ENCODE measurements around the gene PLEKHH3. TPM values are rescaled to one million over a fixed set of nuclear protein-coding genes. Genes with fewer than 3 reads are reported as not detected.

The PLEKHH3 gene
- 3.8 and 8.8 TPM in 2 replicates for total RNA-seq (2014; rRNA removed; shearing (Covaris generic))

- no peaks in the 10 kb centered on the region for H3K9me3 ChIP-seq (replicated peaks)
- peak in 1 of 2 experiments; percentile 65 for DNase-seq (ENCODE audit: low read depth in 1 of 2, low spot score in 2 of 2)
These were observed at the start of gene PLEKHH3 for GRCh38 chr17:42676424-42677011. PLEKHH3 (minus strand) TSS chr17:42676994; CDS start chr17:42676563, 431 bp downstream.

DNA sequence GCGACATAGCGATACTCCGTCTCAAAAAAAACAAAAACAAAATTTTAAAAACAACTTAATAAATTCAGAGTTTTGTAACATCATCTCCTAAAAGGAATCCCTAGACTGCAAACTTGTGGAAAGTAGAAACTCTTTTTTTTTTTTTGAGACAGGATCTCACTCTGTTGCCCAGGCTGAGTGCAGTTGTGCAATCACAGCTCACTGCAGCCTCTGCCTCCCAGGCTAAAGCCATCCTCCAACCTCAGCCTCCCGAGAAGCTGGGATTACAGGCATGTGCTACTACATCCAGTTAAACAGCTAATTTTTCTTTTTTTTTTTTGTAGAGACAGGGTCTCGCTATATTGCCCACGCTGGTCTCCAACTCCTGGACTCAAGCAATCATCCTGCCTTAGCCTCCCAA, 48.3 kb upstream of the PLEKHH3 start:
- H3K27ac ChIP-seq, result no peak overlapping the region
- H3K4me1 ChIP-seq (replicated peaks), result no peaks in the 10 kb centered on the region
- DNase-seq (ENCODE audit: low read depth in 1 of 2, low spot score in 2 of 2), result no peak
- no peaks in the 10 kb centered on the region for H3K27me3 ChIP-seq (replicated peaks)
- H3K9me3 ChIP-seq (replicated peaks), result no peaks in the 10 kb centered on the region
- H3K36me3 ChIP-seq, result peaks cover 13% of the 10 kb centered on the region
- H3K4me3 ChIP-seq, result no peak overlapping the region

More at GRCh38 chr17:42676424-42677011, at the start of gene PLEKHH3:
- Histone ChIP-seq H3K4me3 (peak within 1 kb of the TSS; percentile 70), H3K4me1 (replicated peaks) (peaks cover 44% of the 10 kb centered on the region), H3K27me3 (replicated peaks) (no peaks in the 10 kb centered on the region; the same call in 1 of the 2 replicates), H3K27ac (peak within 1 kb of the TSS; percentile 67), H3K36me3 (no peaks in the 10 kb centered on the region; the same call in 1 of the 2 replicates)

- H3K36me3 ChIP-seq, result peaks cover 17% of the 10 kb centered on the region
- H3K4me3 ChIP-seq, result no peak overlapping the region
- no peaks in the 10 kb centered on the region for H3K27me3 ChIP-seq (replicated peaks)
- no peak overlapping the region for H3K27ac ChIP-seq
- no peaks in the 10 kb centered on the region for H3K4me1 ChIP-seq (replicated peaks)
- DNase-seq (ENCODE audit: low read depth in 1 of 2, low spot score in 2 of 2), result no peak
- H3K9me3 ChIP-seq (replicated peaks), result no peaks in the 10 kb centered on the region
These were observed 46.8 kb upstream of the PLEKHH3 start for GRCh38 chr17:42723636-42724035.

- Histone ChIP-seq H3K27ac (no peak overlapping the region), H3K9me3 (replicated peaks) (no peaks in the 10 kb centered on the region), H3K4me3 (no peak overlapping the region), H3K27me3 (replicated peaks) (no peaks in the 10 kb centered on the region), H3K4me1 (replicated peaks) (no peaks in the 10 kb centered on the region), H3K36me3 (peaks cover 16% of the 10 kb centered on the region)
- peak in 1 of 2 experiments; percentile 32 for DNase-seq (ENCODE audit: low read depth in 1 of 2, low spot score in 2 of 2)
These were observed 44.3 kb upstream of the PLEKHH3 start for GRCh38 chr17:42720996-42721583.

GRCh38 chr17:42709561-42709960, 32.8 kb upstream of the PLEKHH3 start:
- no peaks in the 10 kb centered on the region for H3K27me3 ChIP-seq (replicated peaks)
- H3K36me3 ChIP-seq, result peaks cover 22% of the 10 kb centered on the region
- H3K27ac ChIP-seq, result no peak overlapping the region
- no peak for DNase-seq (ENCODE audit: low read depth in 1 of 2, low spot score in 2 of 2)
- no peaks in the 10 kb centered on the region for H3K9me3 ChIP-seq (replicated peaks)
- no peaks in the 10 kb centered on the region for H3K4me1 ChIP-seq (replicated peaks)
- no peak overlapping the region for H3K4me3 ChIP-seq

DNA sequence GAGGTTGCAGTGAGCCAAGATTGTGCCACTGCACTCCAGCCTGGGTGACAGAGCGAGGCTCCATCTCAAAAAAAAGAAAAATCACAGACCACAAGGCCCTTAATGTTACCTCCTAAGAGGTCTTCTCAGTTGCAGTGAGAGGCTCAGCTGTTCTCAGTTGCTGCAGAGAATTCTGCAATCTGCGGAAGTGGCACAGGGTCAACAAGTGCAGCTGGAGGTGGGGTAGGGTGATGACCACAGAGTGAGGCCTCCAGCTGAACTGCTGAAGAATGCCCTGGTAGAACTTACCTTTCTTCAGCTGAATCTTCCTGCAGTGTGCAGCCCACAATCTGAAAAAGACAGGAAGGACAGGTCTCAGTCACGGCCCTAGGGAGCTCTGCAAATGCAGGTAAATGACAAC, 31.8 kb upstream of the PLEKHH3 start:
- peaks cover 25% of the 10 kb centered on the region for H3K36me3 ChIP-seq
- no peak overlapping the region for H3K4me3 ChIP-seq
- H3K27me3 ChIP-seq (replicated peaks), result no peaks in the 10 kb centered on the region
- no peaks in the 10 kb centered on the region for H3K9me3 ChIP-seq (replicated peaks)
- H3K4me1 ChIP-seq (replicated peaks), result no peaks in the 10 kb centered on the region
- H3K27ac ChIP-seq, result no peak overlapping the region
- DNase-seq (ENCODE audit: low read depth in 1 of 2, low spot score in 2 of 2), result no peak

GRCh38 chr17:42706732-42707131, 29.9 kb upstream of the PLEKHH3 start:
- DNase-seq (ENCODE audit: low read depth in 1 of 2, low spot score in 2 of 2), result no peak
- H3K4me1 ChIP-seq (replicated peaks), result no peaks in the 10 kb centered on the region
- H3K36me3 ChIP-seq, result peaks cover 30% of the 10 kb centered on the region
- H3K27ac ChIP-seq, result no peak overlapping the region
- no peak overlapping the region for H3K4me3 ChIP-seq
- H3K9me3 ChIP-seq (replicated peaks), result no peaks in the 10 kb centered on the region
- H3K27me3 ChIP-seq (replicated peaks), result no peaks in the 10 kb centered on the region

- Histone ChIP-seq H3K36me3 (peaks cover 30% of the 10 kb centered on the region), H3K27ac (no peak overlapping the region)
These were observed 28.2 kb upstream of the PLEKHH3 start for GRCh38 chr17:42704837-42705494.

DNA sequence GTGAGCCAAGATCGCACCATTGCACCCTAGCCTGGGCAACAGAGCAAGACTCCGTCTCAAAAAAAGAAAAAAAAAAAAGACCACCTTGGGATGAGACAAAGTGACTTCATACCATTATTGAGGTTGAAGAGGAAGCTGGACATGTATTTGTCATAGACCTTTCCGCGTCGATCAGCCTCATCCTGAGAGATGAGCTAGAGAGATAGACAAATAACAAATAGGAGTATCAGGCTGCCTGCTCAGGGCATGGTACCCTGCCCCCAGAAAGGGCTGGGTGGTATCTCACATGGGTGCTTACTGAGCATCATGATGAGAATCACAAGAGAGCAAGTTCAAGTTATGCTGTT, 27.7 kb upstream of the PLEKHH3 start:
- Histone ChIP-seq H3K4me3 (no peak overlapping the region), H3K27ac (no peak overlapping the region), H3K36me3 (peaks cover 30% of the 10 kb centered on the region), H3K4me1 (replicated peaks) (no peaks in the 10 kb centered on the region), H3K27me3 (replicated peaks) (no peaks in the 10 kb centered on the region), H3K9me3 (replicated peaks) (no peaks in the 10 kb centered on the region)
- DNase-seq (ENCODE audit: low read depth in 1 of 2, low spot score in 2 of 2), result no peak

More at GRCh38 chr17:42704837-42705494, 28.2 kb upstream of the PLEKHH3 start:
- H3K9me3 ChIP-seq (replicated peaks), result no peaks in the 10 kb centered on the region
- DNase-seq (ENCODE audit: low read depth in 1 of 2, low spot score in 2 of 2), result no peak
- H3K4me1 ChIP-seq (replicated peaks), result no peaks in the 10 kb centered on the region
- no peaks in the 10 kb centered on the region for H3K27me3 ChIP-seq (replicated peaks)
- H3K4me3 ChIP-seq, result no peak overlapping the region

DNA sequence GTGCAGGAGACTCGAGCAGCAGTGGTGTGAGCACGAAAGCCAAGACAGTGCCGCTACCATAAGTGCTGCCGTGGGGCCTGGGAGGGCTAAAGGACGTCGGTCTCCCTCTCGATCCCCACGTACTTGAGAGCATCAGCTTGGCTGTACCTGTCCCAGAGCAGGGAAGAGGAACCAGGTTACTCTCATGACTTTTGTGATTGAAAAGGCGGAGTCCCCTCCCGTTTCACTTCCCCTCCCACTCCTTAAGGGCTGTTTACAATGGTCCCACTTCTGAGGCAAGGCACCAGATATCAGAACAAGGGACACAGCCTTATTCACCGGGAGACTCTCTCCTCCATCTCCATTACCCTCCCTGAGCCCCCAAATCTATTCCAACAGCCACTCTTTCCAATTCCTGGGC, 25.7 kb upstream of the PLEKHH3 start:
- peaks cover 22% of the 10 kb centered on the region for H3K36me3 ChIP-seq
- H3K9me3 ChIP-seq (replicated peaks), result no peaks in the 10 kb centered on the region
- no peaks in the 10 kb centered on the region for H3K27me3 ChIP-seq (replicated peaks)
- no peak overlapping the region for H3K27ac ChIP-seq
- no peak for DNase-seq (ENCODE audit: low read depth in 1 of 2, low spot score in 2 of 2)
- H3K4me3 ChIP-seq, result no peak overlapping the region
- H3K4me1 ChIP-seq (replicated peaks), result no peaks in the 10 kb centered on the region

DNA sequence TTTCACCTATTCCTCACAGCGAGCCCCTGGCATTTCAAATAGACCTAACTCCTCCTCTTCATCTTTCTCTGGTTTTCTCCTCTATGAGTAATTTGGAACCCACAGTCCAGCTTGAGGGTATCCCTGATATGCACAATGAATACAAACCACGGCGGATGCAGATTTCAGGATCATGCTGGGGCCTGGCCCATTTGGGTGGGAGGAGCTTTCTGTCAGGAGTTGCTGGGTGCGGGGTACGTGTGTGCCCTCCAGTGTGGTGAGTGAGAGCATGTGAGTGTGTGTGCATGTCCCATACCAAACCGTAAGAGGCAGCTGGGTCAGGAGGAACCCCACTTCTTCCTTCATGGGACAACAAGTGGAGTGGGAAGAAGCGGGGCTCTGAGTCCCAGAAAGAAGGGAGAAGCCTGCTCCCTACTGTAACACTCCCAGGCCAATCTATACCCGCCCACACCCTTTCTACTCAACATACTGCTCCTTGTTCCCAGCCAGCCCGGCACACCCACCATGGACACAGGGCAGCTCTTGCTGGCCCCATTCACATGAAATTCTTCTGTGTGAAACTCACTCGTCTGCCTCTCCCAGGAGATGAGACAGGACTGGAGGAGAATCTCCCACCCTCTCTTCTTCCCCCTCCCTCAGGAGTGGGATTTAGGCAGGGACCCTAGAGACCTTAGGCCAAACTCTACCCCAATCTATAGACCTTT, 23.9 kb upstream of the PLEKHH3 start:
- Histone ChIP-seq H3K27me3 (replicated peaks) (no peaks in the 10 kb centered on the region), H3K36me3 (peaks cover 17% of the 10 kb centered on the region), H3K9me3 (replicated peaks) (no peaks in the 10 kb centered on the region), H3K27ac (no peak overlapping the region), H3K4me3 (no peak overlapping the region), H3K4me1 (replicated peaks) (no peaks in the 10 kb centered on the region)
- DNase-seq (ENCODE audit: low read depth in 1 of 2, low spot score in 2 of 2), result no peak

DNA sequence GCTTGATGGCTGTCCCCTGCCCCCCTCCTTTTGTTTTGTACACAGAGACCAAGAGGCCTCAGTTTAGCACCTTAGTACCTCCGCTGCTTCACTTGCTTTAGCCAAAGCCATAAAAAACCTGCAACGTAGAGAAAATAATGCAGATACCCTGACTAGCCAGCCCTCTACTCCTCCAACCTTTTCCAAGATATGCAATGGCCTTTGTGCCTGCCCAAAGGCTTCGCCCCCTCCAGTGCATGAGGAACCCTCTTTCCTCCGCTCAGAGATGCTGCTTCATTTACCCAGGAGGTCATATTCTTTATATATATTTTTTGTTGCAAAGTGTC, 22.6 kb upstream of the PLEKHH3 start:
- Histone ChIP-seq H3K9me3 (replicated peaks) (no peaks in the 10 kb centered on the region), H3K27me3 (replicated peaks) (no peaks in the 10 kb centered on the region), H3K36me3 (peaks cover 8% of the 10 kb centered on the region), H3K4me3 (no peak overlapping the region), H3K4me1 (replicated peaks) (no peaks in the 10 kb centered on the region), H3K27ac (no peak overlapping the region)
- no peak for DNase-seq (ENCODE audit: low read depth in 1 of 2, low spot score in 2 of 2)

DNA sequence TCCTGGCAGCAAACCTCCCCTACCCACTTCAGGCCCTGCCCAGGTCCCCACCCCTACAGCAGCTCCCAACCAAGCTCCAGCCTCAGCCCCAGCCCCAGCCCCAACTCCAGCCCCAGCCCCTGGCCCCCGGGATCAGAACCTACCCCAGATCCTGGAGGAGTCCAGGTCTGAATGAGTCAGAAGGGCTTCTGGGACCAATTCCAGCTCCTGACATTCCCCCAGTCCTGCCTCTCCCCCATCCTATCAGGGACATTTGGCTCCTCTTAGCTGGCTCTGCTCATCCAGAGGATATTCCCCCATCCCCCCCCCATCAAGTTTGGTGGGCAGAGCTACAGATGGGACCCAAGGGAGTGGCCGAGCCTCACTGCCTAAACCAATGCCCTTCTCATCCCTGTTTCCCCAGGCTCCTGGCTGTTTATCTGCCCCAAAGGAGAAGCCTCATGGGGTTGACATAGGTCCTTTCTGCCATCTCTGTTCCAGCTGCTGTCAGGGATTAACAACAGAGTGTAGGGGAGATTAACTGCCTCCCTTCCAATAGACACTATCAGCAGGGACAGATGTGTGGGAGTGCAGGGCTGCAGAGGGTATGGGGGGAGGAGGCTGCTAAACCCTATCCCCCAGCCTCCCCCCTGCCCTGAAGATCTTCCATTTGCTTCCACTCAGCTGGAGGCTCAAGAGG, 22.1 kb upstream of the PLEKHH3 start:
- DNase-seq (ENCODE audit: low read depth in 1 of 2, low spot score in 2 of 2), result no peak
- Histone ChIP-seq H3K4me1 (replicated peaks) (no peaks in the 10 kb centered on the region), H3K36me3 (peaks cover 7% of the 10 kb centered on the region), H3K27ac (no peak overlapping the region), H3K4me3 (no peak overlapping the region), H3K9me3 (replicated peaks) (no peaks in the 10 kb centered on the region), H3K27me3 (replicated peaks) (no peaks in the 10 kb centered on the region)

Measured in SJSA1 (cell line).